A673 (cell line): ENCODE data around the gene VBP1.

Experiments
- EZH2 ChIP-seq: fragments of 200-600 bp; sonication (generic); IDR thresholded peaks from 2 replicates; pipeline ENCODE4 v1.6.1; 2017; ENCODE audit warnings: borderline replicate concordance, low read depth, mild to moderate bottlenecking, mixed read lengths, antibody characterized with exemption, low read length; ENCODE audit not compliant: poor library complexity, severe bottlenecking
- TF ChIP-seq, protein P1 (sequence below): fragments of 300-800, 200-600 bp; sonication (generic); conservative IDR thresholded peaks from 2 replicates; pipeline ENCODE4 v1.5.1; 2017; ENCODE audit warnings: low read depth, mild to moderate bottlenecking, antibody characterized with exemption, low read length, moderate library complexity, mixed read lengths

GRCh38 chrX:155188786-155189185 is 27.5 kb upstream of the VBP1 start:
- TF ChIP-seq, protein P1, sequence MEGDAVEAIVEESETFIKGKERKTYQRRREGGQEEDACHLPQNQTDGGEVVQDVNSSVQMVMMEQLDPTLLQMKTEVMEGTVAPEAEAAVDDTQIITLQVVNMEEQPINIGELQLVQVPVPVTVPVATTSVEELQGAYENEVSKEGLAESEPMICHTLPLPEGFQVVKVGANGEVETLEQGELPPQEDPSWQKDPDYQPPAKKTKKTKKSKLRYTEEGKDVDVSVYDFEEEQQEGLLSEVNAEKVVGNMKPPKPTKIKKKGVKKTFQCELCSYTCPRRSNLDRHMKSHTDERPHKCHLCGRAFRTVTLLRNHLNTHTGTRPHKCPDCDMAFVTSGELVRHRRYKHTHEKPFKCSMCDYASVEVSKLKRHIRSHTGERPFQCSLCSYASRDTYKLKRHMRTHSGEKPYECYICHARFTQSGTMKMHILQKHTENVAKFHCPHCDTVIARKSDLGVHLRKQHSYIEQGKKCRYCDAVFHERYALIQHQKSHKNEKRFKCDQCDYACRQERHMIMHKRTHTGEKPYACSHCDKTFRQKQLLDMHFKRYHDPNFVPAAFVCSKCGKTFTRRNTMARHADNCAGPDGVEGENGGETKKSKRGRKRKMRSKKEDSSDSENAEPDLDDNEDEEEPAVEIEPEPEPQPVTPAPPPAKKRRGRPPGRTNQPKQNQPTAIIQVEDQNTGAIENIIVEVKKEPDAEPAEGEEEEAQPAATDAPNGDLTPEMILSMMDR = no peak
- TF ChIP-seq EZH2 = no peak
